A673 (cell line): ENCODE results near the gene TPTE2. TPM values are rescaled to one million over a fixed set of nuclear protein-coding genes. Genes with fewer than 3 reads are reported as not detected.
"Not testable (repeated sequence)": the region's sequence is repeated elsewhere in the genome, so short reads cannot be mapped to it uniquely, and the experiment has no call there.

ENCODE experiments used
- BruUV-seq: library from RNA; stranded (reverse); fragments of 400-500 nt; replicated peaks from 2 replicates; lab custom pipeline; 2021; lab: Mats Ljungman, UMichigan
- CTCF ChIA-PET: fragments of 300-600 bp; sonication (Branson Sonifier 250); formaldehyde crosslinking; loops from one replicate; lab custom pipeline; 2022; ENCODE audit warnings: antibody characterized with exemption; lab: Charles Lee
- POLR2A ChIA-PET: fragments of 300-600 bp; sonication (Branson Sonifier 250); formaldehyde crosslinking; loops from one replicate; lab custom pipeline; 2022; ENCODE audit warnings: antibody characterized with exemption; ENCODE audit not compliant: low non-redundant PET; lab: Charles Lee
- DNase-seq: peaks from one replicate; pipeline ENCODE4 v3.0.0-alpha.2; 2015; ENCODE audit warnings: low spot score
- H3K27ac ChIP-seq: fragments of 200-600 bp; sonication (generic); 2 replicates; pipeline ENCODE4 v1.5.1; 2016; ENCODE audit warnings: mixed run types, low read depth, mild to moderate bottlenecking, mixed read lengths, antibody characterized with exemption, low read length; ENCODE audit not compliant: poor library complexity, severe bottlenecking
- H3K27me3 ChIP-seq: fragments of 200-600 bp; sonication (generic); replicated peaks from 2 replicates; pipeline ENCODE4 v1.6.1; 2017; ENCODE audit warnings: mixed run types, low read depth, mild to moderate bottlenecking, mixed read lengths, antibody characterized with exemption, low read length; ENCODE audit not compliant: insufficient read depth, poor library complexity
- H3K36me3 ChIP-seq: fragments of 200-600 bp; sonication (generic); 2 replicates; pipeline ENCODE4 v1.6.1; 2016; ENCODE audit warnings: mixed run types, mild to moderate bottlenecking, mixed read lengths, antibody characterized with exemption, low read length; ENCODE audit not compliant: insufficient read depth, poor library complexity, severe bottlenecking
- H3K4me1 ChIP-seq: fragments of 200-600 bp; sonication (generic); 2 replicates; pipeline ENCODE4 v1.6.1; 2017; ENCODE audit warnings: mixed run types, mild to moderate bottlenecking, mixed read lengths, antibody characterized with exemption, low read length; ENCODE audit not compliant: insufficient read depth, poor library complexity, severe bottlenecking
- H3K4me3 ChIP-seq: fragments of 200-600 bp; sonication (generic); 2 replicates; pipeline ENCODE4 v1.5.1; 2016; ENCODE audit warnings: low read depth, mixed run types, mild to moderate bottlenecking, mixed read lengths, low read length; ENCODE audit not compliant: poor library complexity, severe bottlenecking
- H3K9me3 ChIP-seq: fragments of 200-600 bp; sonication (generic); 2 replicates; pipeline ENCODE4 v1.6.1; 2016; ENCODE audit warnings: mixed run types, low read depth, mild to moderate bottlenecking, mixed read lengths, antibody characterized with exemption, low read length; ENCODE audit not compliant: poor library complexity, severe bottlenecking
- CTCF ChIP-seq: fragments of 300-800, 200-600 bp; sonication (generic); conservative IDR thresholded peaks from 2 replicates; pipeline ENCODE4 v1.5.1; 2017; ENCODE audit warnings: low read depth, mild to moderate bottlenecking, antibody characterized with exemption, low read length, moderate library complexity, mixed read lengths
- EZH2 ChIP-seq: fragments of 200-600 bp; sonication (generic); IDR thresholded peaks from 2 replicates; pipeline ENCODE4 v1.6.1; 2017; ENCODE audit warnings: borderline replicate concordance, low read depth, mild to moderate bottlenecking, mixed read lengths, antibody characterized with exemption, low read length; ENCODE audit not compliant: poor library complexity, severe bottlenecking
- intact Hi-C: fragments of 100-400 bp; cut with micrococcal nuclease; formaldehyde crosslinking; loops from one replicate; pipeline ENCODE4 v1.10.0; 2022; ENCODE audit not compliant: unreplicated experiment
- total RNA-seq: library from RNA; stranded (reverse); gene quantifications from 2 replicates; pipeline ENCODE4 v1.2.3, GENCODE V29; 2021

Gene TPTE2
- total RNA-seq, 1 experiment from 2014 or later = 27.5 TPM

GRCh38 chr13:19572280-19572679 lies 10.9 kb upstream of the TPTE2 start:
- H3K27me3 ChIP-seq = no peaks in the 10 kb centered on the region
- BruUV-seq = no TSS peak
- H3K9me3 ChIP-seq = no peaks in the 10 kb centered on the region
- ChIA-PET POLR2A (no interaction called here), CTCF (no interaction called here)
- no peaks in the 10 kb centered on the region for H3K4me1 ChIP-seq
- no peak for DNase-seq
- no peak for TF ChIP-seq CTCF
- no peak for TF ChIP-seq EZH2
- no peaks in the 10 kb centered on the region for H3K36me3 ChIP-seq
- H3K27ac ChIP-seq = no peak overlapping the region
- intact Hi-C loops = no loop called here
- no peak overlapping the region for H3K4me3 ChIP-seq

DNA sequence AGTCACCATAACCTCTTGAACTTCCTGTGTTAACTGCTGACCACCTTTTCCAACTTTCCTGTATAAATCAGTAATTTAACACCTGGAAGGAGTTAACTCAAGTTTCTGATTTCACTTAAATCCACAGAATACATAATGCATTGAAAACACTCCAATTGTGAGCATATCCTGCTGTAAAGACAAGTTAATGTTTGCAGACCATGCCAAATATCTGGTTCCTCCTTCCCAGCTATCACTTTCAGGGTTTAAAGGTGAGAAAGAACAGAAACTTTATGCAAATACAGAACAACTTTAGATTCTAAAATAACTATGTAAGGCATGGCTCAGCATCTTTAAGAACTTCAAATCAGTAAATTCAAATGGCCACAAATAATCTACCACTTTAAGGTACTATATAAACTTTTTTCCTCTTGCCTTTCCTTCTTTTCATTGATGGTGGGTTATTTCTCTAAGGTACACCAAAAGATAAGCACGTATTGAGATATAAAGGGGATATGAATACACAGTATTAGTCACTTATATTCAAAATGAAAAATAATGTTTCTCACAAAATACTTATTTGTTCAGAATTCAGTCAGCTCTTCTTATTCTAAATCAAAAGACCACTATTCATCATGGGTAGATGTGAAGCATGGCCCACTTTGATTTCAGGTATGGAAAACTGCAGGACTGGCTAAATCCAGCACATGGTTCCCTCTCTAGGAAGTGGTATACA lies 6.6 kb upstream of the TPTE2 start:
- H3K4me3 ChIP-seq = no peak overlapping the region
- no TSS peak for BruUV-seq
- intact Hi-C loops = no loop called here
- ChIA-PET CTCF (no interaction called here), POLR2A (no interaction called here)
- no peaks in the 10 kb centered on the region for H3K9me3 ChIP-seq
- DNase-seq = no peak
- H3K36me3 ChIP-seq = no peaks in the 10 kb centered on the region
- H3K27ac ChIP-seq = no peak overlapping the region
- TF ChIP-seq EZH2 (no peak), CTCF (no peak)
- no peaks in the 10 kb centered on the region for H3K27me3 ChIP-seq
- no peaks in the 10 kb centered on the region for H3K4me1 ChIP-seq

GRCh38 chr13:19561585-19561984 lies 253 bp upstream of the TPTE2 start:
- no peaks in the 10 kb centered on the region for H3K9me3 ChIP-seq

DNA sequence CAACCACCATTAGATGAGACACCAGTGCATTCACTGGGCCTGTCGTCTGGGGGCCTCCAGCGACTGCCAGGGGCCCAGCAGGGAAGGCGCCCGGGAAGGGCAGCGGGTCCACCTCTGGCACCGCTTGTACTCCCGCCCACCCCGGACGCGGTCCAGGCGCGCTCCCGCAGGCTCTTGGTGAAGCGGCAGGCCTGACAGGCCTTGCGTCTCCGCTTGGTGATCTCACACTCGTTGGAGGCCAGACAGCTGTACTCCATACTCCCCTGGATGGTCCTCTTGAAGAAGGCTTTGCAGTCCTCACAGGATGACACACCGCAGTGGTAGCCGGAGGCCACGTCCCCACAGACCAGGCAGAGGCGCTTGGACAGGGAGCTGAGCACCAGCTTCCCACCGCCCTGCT lies 660 bp downstream of the TPTE2 start:
- H3K9me3 ChIP-seq, DNase-seq, CTCF ChIA-PET, H3K4me1 ChIP-seq, H3K27me3 ChIP-seq, BruUV-seq, POLR2A ChIA-PET, H3K27ac ChIP-seq, H3K4me3 ChIP-seq, H3K36me3 ChIP-seq, intact Hi-C loops: not testable (repeated sequence)

More at GRCh38 chr13:19561585-19561984, 253 bp upstream of the TPTE2 start:
- CTCF ChIA-PET = no interaction called here
- no TSS peak for BruUV-seq
- Histone ChIP-seq H3K36me3 (no peaks in the 10 kb centered on the region), H3K27me3 (no peaks in the 10 kb centered on the region), H3K27ac (no peak overlapping the region), H3K4me3 (no peak overlapping the region), H3K4me1 (no peaks in the 10 kb centered on the region)
- no peak for TF ChIP-seq EZH2
- no peak for TF ChIP-seq CTCF
- intact Hi-C loops = no loop called here
- POLR2A ChIA-PET = no interaction called here
- no peak for DNase-seq

- intact Hi-C loops, H3K27me3 ChIP-seq, H3K4me3 ChIP-seq, CTCF ChIA-PET, BruUV-seq, H3K27ac ChIP-seq, POLR2A ChIA-PET, DNase-seq, H3K36me3 ChIP-seq, H3K4me1 ChIP-seq, H3K9me3 ChIP-seq: not testable (repeated sequence)
Observed at GRCh38 chr13:19559739-19560138, 1.6 kb downstream of the TPTE2 start.
